Activated T-cell treated with anti-CD3 and anti-CD28 coated beads, Interleukin-2, amount 50 U/mL, for 24 hours (primary cell): ENCODE measurements around the gene OLIG3.

Experiments used
- DNase-seq: peaks from one replicate; pipeline ENCODE4 v3.0.0-alpha.2; 2020
- H3K27ac Mint-ChIP-seq: 2 replicates; pipeline ENCODE4 v1.8.0; 2020; ENCODE audit warnings: mild to moderate bottlenecking, mixed read lengths
- H3K27me3 Mint-ChIP-seq: 2 replicates; pipeline ENCODE4 v1.8.0; 2020; ENCODE audit warnings: mixed read lengths
- H3K36me3 Mint-ChIP-seq: 2 replicates; pipeline ENCODE4 v1.8.0; 2020; ENCODE audit warnings: low read depth, mixed read lengths
- H3K4me1 Mint-ChIP-seq: 2 replicates; pipeline ENCODE4 v1.8.0; 2020; ENCODE audit warnings: low read depth, mixed read lengths
- H3K4me3 Mint-ChIP-seq: 2 replicates; pipeline ENCODE4 v1.8.0; 2020; ENCODE audit warnings: mild to moderate bottlenecking, moderate library complexity, mixed read lengths
- H3K9me3 Mint-ChIP-seq: 2 replicates; pipeline ENCODE4 v1.8.0; 2020; ENCODE audit warnings: mixed read lengths

The OLIG3 gene

DNA sequence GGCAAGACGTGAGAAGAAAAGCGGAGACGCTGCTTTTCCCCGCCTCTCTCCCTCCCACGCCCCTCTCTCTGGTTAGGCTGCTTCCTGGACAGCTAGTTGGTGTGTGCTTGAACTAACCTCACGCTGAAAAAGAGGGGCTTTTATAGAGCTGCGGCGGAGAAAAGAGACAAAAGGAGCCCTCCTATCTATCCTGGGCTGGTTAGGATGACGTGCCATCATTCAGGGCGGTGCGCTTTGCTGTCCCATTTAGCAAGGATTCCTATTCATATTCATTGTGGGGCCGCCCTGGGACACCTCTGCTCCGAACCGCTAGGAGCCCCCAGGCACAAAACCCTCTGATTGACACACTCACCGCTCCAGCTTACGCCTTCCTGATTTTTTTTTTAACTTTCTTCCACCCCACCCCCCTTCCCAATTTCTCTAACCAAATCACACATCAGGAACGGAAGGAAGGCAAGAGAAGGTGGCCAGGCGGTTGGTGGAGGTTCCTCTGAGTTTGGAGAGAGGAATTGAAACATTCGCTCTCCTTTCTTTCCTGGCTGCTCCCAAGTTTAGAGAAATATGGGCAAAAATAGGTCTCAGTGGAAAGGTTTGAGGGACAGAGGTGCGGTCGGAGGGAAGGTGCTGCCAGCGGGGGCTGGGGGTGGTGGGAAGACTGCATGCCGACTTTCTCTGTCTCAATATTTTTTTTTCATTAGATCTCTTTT, at the start of gene OLIG3:
Gene OLIG3, minus strand, starts transcription at position 114 of the 707 bp plus-strand sequence. CDS start 224 bp downstream, outside the sequence.
- H3K36me3 Mint-ChIP-seq: no peaks in the 10 kb centered on the region
- H3K27ac Mint-ChIP-seq: peak within 1 kb of the TSS; percentile 71
- H3K9me3 Mint-ChIP-seq: no peaks in the 10 kb centered on the region
- H3K27me3 Mint-ChIP-seq: peaks cover 99% of the 10 kb centered on the region
- H3K4me1 Mint-ChIP-seq: peaks cover 71% of the 10 kb centered on the region
- peak; percentile 52 for DNase-seq
- peak within 1 kb of the TSS; percentile 61 for H3K4me3 Mint-ChIP-seq

DNA sequence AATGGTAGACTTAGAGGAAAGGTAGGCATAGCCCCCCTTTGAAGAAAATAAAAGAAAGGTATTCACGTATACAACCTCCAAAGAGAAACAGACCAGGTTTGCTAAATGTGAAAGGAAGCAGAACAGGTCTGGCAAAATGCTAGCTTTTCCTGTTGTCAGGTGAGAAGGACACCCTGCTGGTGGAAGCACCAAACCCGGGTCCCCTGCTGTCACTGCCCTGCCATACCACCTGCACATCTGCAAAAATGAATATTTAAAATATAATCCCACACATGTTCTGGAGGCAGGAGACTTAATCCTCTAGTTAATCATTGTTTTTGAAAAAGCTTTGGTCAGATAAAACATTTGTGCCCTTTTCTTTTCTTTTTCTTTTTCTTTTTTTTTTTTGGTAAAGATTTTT, 48.9 kb upstream of the OLIG3 start:
- Mint-ChIP-seq H3K4me3 (no peak overlapping the region), H3K9me3 (peaks cover 4% of the 10 kb centered on the region), H3K27me3 (peaks cover 3% of the 10 kb centered on the region), H3K4me1 (peaks cover 9% of the 10 kb centered on the region), H3K36me3 (no peaks in the 10 kb centered on the region), H3K27ac (no peak overlapping the region)
- no peak for DNase-seq

DNA sequence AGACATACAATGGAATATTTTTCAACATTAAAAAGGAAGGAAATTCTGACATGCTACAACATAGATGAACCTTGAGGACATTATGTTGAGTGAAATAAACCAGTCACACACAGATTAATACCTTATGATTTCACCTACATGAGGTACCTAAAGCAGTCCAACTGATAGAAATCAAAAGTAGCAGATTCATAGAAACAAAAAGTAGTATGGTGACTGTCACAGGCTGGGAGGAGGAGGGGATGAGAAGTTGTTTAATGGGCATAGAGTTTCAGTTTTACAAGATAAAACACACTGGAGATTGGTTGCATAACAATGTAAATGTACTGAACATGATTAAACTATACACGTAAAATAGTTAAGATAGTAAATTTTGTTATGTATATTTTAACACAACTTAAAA, 48.5 kb upstream of the OLIG3 start:
- Mint-ChIP-seq H3K27ac (no peak overlapping the region), H3K4me3 (no peak overlapping the region), H3K27me3 (peaks cover 3% of the 10 kb centered on the region), H3K36me3 (no peaks in the 10 kb centered on the region), H3K4me1 (peaks cover 9% of the 10 kb centered on the region), H3K9me3 (peaks cover 4% of the 10 kb centered on the region)
- DNase-seq: no peak

DNA sequence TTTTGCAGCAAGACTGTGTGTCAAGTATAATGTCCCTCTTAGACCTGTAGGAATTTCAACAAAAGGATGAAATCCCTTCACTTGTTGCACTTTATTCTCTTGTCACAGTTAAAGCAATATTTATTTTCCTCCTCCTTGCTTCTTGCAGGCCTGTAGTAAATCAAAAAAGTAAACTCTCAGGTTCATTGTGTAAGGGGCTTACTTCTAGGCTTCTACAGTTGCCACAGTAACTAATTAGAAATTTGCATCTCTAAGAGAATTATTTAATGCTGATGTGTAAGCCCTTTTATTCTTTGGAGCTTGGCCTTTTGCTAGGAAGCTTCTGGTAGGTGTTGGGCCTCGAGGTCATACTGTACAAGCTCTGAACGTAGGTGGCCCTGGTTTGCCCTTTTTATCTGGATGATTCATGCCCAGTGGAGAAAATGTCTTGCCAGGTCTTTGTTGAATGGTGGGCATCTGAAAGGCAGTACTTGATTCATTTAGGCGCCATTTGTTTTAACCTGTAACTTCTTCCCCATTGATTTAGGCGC, 47.4 kb upstream of the OLIG3 start:
- no peak for DNase-seq
- Mint-ChIP-seq H3K9me3 (peaks cover 4% of the 10 kb centered on the region), H3K27ac (no peak overlapping the region), H3K36me3 (no peaks in the 10 kb centered on the region), H3K4me1 (peaks cover 9% of the 10 kb centered on the region), H3K27me3 (peaks cover 3% of the 10 kb centered on the region), H3K4me3 (no peak overlapping the region)

DNA sequence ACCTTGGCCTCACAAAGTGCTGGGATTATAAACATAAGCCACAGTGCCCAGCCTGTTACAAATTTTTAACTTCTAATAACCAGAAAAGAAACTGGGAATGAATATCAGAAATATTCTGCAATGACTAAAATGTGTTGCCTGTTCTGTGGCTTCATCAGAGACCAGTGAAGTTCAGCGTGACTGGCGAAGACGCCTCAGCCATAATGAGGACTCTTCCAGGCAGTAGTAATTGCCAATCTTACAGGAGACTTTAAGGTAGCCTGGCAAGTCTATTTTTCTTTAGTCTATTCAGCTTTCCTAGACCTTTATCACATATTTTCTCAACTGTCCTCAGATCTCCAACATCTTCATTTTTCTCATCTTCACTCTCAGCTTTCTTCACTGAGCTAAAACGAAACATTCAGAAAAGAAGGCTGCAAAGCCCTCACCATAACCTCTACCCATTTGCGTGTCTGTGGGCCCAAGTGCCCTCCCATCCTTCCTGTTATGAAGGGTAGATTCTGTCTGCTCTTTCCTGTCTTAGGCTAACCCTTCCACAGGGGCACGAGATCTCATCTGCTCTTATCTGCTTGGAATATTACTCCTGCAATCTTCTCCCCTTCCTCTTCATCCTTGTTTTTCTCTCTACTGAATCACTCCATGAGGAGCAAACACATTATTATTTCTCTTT, 42.0 kb upstream of the OLIG3 start:
- Mint-ChIP-seq H3K4me1 (no peaks in the 10 kb centered on the region), H3K9me3 (no peaks in the 10 kb centered on the region), H3K27me3 (peaks cover 7% of the 10 kb centered on the region), H3K27ac (no peak overlapping the region), H3K36me3 (no peaks in the 10 kb centered on the region), H3K4me3 (no peak overlapping the region)
- DNase-seq: no peak

DNA sequence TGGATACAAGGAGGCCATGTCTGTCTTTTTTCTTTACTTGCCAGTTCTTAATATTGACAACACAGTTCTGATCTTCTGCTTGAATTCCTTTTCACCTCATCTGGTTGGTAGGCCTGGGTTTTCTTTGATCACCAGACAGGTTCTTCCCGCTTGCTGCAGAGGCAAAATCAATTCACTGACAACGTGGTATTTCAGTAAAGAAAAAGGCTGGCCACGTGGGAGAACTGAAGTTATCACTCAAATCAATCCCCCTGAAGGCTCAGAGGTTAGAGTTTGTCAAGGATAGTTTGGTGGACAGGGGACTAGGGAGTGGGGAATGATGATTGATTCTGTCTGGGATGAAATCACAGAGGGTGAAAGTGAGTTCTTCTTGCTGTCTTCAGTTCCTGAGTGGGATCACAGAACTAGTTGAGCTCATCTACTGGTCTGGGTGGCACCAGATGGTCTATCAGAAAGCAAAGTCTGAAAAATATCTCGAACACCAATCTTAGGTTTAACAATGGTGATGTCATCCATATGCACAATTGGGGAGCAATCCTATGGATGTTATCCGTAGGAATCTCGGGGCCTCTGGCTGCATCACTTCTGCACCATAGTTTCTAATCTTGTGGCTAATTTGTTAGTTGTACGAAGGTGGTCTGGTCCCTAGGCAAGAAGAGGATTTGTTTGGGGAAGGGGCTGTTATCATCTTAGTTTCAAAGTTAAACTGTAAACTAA, 37.3 kb upstream of the OLIG3 start:
- peaks cover 15% of the 10 kb centered on the region for H3K27me3 Mint-ChIP-seq
- H3K36me3 Mint-ChIP-seq: no peaks in the 10 kb centered on the region
- no peak for DNase-seq
- no peaks in the 10 kb centered on the region for H3K4me1 Mint-ChIP-seq
- no peak overlapping the region for H3K27ac Mint-ChIP-seq
- peaks cover under 1% of the 10 kb centered on the region for H3K9me3 Mint-ChIP-seq
- H3K4me3 Mint-ChIP-seq: no peak overlapping the region

DNA sequence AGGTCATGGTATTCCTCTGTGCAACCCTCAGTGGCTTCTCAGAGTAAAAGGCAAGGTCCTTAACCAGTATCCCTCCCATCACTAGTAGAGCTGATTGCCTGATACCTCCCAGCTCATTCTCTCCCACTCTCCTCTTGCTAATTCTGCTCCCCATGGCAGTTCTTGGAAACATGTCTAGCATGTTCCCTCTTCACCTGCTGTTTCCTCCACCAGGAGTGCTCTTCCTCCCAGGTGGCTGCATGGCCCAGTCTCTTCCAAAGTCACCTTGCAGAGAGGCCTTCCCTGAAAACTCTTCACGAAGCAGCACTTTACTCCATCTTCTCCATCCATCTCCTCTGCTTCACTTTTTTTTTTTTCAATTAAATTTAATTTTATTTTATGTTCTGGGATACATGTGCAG, 36.2 kb upstream of the OLIG3 start:
- no peaks in the 10 kb centered on the region for H3K36me3 Mint-ChIP-seq
- peaks cover 17% of the 10 kb centered on the region for H3K27me3 Mint-ChIP-seq
- peaks cover 9% of the 10 kb centered on the region for H3K9me3 Mint-ChIP-seq
- H3K27ac Mint-ChIP-seq: no peak overlapping the region
- no peaks in the 10 kb centered on the region for H3K4me1 Mint-ChIP-seq
- no peak for DNase-seq
- H3K4me3 Mint-ChIP-seq: no peak overlapping the region

DNA sequence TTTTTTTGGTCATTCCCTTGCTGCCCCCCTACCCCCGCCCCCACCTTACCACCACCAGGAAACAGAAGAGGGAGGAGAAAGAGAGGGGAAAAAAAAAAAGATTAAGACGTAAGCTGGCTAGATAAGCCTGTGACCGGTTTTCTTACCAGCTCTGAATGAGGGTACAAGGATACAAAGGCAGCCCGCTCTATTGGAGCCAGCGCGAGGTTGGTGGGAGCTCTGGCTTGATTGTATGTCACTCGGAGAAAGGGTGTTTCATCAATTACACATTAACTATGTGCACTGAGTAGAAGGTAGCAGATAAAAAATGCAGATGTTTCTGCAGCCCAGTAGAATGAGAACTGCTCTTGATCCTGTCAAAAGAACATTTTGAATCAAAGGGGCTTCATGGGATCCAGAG, 28.6 kb upstream of the OLIG3 start:
- DNase-seq: no peak
- no peak overlapping the region for H3K27ac Mint-ChIP-seq
- H3K4me1 Mint-ChIP-seq: peaks cover 2% of the 10 kb centered on the region
- peaks cover 9% of the 10 kb centered on the region for H3K9me3 Mint-ChIP-seq
- no peak overlapping the region for H3K4me3 Mint-ChIP-seq
- H3K36me3 Mint-ChIP-seq: no peaks in the 10 kb centered on the region
- H3K27me3 Mint-ChIP-seq: peaks cover 35% of the 10 kb centered on the region

DNA sequence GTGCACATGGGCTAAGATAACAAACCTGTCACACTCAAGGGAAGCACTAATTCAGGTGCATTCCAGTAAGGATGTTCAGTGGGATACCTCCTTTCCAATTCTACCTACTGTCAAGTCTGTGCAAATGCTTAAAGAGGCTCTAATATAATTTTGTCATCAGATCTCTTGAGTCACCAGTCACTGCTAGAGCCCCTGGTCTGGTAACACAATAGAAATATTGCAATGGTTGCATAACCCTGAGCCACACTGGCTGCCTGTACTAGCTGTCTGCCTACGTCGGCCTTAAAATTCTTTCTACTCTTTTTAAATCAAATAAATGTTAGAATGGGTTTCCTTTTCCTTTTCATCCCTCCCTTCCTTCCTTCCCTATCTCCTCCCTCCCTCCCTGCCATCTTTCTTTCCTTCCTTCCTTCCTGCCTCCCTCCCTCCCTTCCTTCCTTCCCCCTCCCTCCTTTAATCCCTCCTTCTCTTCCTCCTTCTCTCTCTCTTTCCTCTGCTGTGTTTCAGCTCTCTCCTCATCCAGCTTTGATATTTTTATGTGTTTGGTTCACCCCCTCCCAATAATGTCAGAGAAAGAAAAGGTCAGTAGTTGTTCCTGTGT, 28.1 kb upstream of the OLIG3 start:
- no peaks in the 10 kb centered on the region for H3K36me3 Mint-ChIP-seq

DNA sequence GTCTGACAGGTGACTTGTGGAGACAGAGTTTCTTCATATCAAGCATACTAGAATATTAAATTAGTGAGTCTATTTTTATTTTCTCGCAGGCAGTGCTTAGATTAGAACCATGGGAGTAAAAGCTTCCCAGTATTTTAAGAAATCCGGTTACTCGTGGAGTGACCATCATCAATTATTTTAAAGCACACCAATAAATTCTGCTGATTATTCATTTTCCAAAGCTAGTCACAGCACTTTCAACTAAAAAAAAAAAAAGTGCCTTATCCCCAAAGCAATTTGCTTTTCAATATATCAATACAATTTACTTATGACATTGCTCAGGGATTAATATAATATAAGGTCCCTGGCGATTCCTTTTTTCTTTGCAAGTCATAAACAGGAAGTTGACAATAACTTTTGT, 26.3 kb upstream of the OLIG3 start:
- no peaks in the 10 kb centered on the region for H3K9me3 Mint-ChIP-seq
- H3K27ac Mint-ChIP-seq: no peak overlapping the region
- H3K36me3 Mint-ChIP-seq: no peaks in the 10 kb centered on the region
- peaks cover 55% of the 10 kb centered on the region for H3K27me3 Mint-ChIP-seq
- DNase-seq: no peak
- peaks cover 2% of the 10 kb centered on the region for H3K4me1 Mint-ChIP-seq
- H3K4me3 Mint-ChIP-seq: no peak overlapping the region

More for the DNA sequence above, 28.1 kb upstream of the OLIG3 start:
- peaks cover 40% of the 10 kb centered on the region for H3K27me3 Mint-ChIP-seq
- H3K4me1 Mint-ChIP-seq: peaks cover 2% of the 10 kb centered on the region
- DNase-seq: no peak
- no peak overlapping the region for H3K27ac Mint-ChIP-seq
- H3K9me3 Mint-ChIP-seq: peaks cover 9% of the 10 kb centered on the region
- H3K4me3 Mint-ChIP-seq: no peak overlapping the region

DNA sequence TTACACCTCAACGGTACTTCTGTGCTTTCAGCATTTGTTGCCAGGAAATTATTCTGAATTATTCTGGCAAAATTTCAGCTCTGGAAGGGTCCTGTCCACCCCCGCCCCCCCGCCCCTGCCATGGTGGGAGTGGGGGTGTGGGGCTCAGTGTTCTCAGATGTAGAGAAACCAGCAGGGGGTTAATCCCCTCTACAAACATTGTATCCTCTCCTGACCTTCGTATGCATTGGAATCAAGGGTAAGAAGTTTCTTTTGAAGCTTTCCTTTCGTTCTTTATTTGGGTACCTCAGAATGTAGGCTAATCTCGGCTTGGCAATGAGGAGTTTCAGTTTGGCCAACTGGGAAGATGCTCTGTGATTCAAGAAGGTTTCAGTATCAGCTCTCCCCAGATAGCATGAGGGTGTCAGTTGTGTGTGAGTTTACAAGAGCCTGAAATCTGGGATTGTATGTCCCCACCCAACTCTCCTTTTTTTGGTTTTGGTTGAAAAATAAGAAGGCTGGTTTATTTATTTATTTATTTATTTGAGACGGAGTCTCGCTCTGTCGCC, 25.5 kb upstream of the OLIG3 start:
- Mint-ChIP-seq H3K27me3 (peaks cover 64% of the 10 kb centered on the region), H3K36me3 (no peaks in the 10 kb centered on the region), H3K27ac (no peak overlapping the region), H3K4me3 (no peak overlapping the region), H3K9me3 (no peaks in the 10 kb centered on the region), H3K4me1 (peaks cover 2% of the 10 kb centered on the region)
- DNase-seq: no peak

DNA sequence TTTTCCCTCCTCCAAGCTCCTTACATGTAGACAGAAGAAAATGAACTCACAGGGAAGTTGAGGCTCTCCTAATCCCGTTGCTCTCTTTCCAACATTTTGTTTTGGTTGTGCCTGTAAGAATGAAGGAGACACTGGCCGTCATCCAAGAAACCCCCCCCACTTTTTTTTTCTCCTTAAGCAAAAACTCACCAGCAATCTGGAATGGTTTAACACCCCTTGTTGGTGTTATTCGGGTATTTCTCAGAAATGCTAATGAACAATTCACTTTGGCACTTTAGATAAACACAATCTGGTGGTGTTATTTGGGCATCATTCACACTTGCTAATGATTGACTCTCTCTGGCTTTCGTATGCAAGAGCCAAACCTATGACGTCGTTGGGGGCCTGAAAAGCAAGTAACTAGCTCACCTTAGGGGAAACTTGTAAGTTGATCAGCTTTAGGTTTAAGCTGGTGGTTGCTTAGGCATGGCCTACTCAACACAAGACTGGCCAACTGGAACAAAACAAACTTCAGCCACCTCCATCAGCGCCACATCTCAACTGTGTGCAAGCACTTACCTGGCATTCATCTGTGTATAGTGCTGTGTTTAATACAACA, 24.3 kb upstream of the OLIG3 start:
- Mint-ChIP-seq H3K9me3 (no peaks in the 10 kb centered on the region), H3K27ac (no peak overlapping the region), H3K27me3 (peaks cover 72% of the 10 kb centered on the region), H3K4me3 (no peak overlapping the region), H3K36me3 (no peaks in the 10 kb centered on the region), H3K4me1 (peaks cover 2% of the 10 kb centered on the region)
- no peak for DNase-seq

DNA sequence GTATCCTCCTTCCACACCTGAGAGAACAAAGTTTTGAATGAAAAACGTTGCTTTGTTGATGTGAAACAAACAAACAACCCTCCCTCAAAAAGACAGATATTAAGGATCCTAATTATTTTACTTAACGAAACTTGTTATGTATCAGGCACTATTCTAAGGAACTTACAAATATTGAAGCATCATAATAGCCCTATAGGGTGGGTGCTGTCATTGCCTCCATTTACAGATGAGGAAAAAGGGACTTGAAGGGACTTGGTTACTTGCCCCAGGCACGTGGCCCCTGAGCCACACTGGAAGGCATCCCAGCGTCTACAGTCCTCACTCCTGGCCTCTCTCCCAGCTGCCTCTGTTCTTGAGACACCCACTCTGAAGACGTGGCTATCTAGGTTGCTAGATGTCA, 20.2 kb upstream of the OLIG3 start:
- Mint-ChIP-seq H3K27ac (no peak overlapping the region), H3K27me3 (peaks cover 77% of the 10 kb centered on the region), H3K4me1 (no peaks in the 10 kb centered on the region), H3K4me3 (no peak overlapping the region), H3K9me3 (peaks cover 6% of the 10 kb centered on the region), H3K36me3 (no peaks in the 10 kb centered on the region)
- DNase-seq: no peak
